CMK (cell line): ENCODE data around the gene HOXD9.

Experiments
- DNase-seq: peaks from one replicate; pipeline ENCODE4 v3.0.0-alpha.2; 2010; ENCODE audit warnings: low read depth

Gene HOXD9

GRCh38 chr2:176152350-176153181 lies 30.0 kb downstream of the HOXD9 start:
- no peak for DNase-seq

GRCh38 chr2:176154576-176155252 lies 32.2 kb downstream of the HOXD9 start:
- no peak for DNase-seq

DNA sequence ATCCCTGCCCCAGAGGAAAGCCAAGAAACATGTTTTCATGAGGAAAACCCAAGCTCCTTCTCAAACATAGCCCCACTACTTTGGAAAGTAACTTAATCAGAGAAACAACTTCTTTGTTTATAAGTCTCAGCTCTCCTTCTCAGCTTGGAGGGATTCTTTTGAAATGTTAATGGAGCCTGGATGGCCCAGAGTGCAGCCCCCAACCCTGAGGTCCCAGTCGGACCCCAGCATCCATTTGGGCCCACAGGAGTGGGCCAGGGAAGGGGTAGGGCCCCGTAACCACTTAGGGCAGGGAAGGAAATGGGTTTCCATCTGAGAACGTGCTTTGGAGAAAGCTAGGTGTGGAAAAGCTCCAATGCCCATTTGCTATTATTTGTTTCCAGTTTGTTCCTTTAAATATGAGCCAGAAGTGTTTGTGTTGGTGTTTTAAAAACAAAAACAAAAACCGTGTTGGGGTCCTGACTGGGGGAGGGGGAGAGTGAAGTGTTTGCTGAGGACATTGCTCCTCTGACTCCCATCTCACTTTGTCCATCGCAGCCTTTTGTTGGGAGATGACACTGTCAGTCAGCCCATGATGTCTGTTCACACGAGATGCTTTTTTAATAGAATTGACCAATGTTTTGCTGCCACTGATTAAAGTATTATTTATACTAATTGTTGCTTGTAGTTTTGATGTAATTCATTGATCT lies 33.0 kb downstream of the HOXD9 start:
- no peak for DNase-seq

GRCh38 chr2:176156301-176156806 lies 33.8 kb downstream of the HOXD9 start:
- DNase-seq = no peak

DNA sequence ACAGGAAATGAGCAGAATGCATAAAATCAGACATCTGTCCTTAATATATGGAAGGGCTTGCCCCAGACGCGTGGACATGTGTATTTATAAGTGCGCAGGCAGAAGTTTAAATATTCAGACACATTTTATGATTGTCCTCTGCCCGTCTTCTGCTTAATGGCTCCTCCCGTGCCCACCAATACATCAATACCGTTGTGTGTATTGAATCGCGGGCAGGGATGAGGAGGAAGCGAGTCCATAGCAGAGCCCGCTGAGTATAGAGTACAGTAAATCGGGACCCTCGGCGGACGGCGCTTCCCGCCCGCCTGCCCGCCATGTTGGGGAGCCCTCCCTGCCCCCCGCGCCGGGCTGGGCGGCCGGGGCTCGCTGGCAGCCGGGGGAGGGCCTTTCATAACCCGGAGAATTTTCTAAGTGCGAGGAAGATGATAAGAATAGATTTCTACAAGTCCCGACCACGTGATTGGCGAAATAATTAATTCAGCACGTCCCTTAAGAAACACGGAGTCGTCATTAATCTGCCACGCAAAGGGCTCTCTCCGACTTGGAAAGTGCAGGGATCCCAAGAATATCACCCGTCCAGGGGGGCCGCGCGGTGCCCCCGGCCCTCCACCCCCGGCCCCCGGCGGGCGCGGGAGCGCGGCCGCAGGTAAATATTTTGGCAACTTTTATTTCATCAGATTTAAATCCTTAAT lies 34.4 kb downstream of the HOXD9 start, which contains the start of gene HOXD3:
Gene HOXD3 (plus strand): TSS at position 501 of the 692 bp plus-strand sequence. CDS start 11,808 bp downstream, outside the sequence.
- no peak for DNase-seq

DNA sequence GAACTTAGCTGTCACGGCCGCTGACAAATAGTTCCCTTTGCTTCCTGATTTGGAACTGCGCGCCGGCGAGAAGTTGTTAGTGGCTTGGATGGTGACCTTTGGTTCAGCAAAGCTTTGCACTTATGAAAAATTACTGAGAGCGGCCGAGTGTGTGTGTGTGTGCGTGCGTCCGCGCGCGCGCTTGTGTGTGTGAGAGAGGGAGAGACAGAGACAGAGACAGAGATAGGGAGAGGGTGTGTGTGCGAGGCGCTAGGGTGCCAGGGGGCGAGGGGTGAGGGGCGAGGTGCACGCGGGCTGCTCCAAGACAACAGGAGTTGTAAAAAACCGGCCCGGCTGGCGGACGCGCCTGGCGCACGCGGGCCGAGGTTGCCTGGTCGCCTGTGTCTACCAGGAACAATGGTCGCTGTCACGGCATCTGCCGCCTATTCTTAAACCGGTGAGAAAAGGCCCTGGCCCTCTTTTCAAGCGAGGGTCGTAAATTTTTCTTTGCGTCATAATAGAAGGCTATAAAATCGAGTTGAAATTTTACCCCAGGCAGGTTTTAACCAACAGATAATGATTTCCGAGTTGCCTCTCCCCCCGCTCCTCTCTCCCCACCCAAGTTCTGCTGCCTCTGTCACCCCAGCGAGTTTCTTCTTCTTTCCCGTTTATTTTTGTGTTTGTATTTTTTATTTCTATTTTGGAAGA lies 35.1 kb downstream of the HOXD9 start:
- no peak for DNase-seq

DNA sequence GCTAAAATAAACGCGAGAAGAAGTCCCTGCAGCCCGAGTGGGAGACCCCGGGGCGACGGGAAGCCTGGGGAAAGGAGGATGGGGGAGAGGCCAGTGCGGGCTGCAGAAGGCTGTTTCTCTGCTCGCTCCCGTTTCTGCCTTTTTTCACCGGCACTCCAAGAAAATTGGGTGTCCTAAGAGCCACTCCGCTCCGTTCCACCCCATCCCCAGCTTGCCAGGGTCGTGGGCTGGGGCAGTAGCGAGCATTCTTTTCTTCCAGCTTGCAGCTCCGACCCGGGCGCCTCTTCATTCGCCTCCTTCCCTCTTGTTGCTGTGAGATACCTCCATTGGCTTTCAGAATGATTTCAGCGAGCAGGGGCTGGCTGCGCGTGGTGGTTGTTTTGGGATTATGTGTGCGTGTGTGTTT lies 35.7 kb downstream of the HOXD9 start:
- no peak for DNase-seq

DNA sequence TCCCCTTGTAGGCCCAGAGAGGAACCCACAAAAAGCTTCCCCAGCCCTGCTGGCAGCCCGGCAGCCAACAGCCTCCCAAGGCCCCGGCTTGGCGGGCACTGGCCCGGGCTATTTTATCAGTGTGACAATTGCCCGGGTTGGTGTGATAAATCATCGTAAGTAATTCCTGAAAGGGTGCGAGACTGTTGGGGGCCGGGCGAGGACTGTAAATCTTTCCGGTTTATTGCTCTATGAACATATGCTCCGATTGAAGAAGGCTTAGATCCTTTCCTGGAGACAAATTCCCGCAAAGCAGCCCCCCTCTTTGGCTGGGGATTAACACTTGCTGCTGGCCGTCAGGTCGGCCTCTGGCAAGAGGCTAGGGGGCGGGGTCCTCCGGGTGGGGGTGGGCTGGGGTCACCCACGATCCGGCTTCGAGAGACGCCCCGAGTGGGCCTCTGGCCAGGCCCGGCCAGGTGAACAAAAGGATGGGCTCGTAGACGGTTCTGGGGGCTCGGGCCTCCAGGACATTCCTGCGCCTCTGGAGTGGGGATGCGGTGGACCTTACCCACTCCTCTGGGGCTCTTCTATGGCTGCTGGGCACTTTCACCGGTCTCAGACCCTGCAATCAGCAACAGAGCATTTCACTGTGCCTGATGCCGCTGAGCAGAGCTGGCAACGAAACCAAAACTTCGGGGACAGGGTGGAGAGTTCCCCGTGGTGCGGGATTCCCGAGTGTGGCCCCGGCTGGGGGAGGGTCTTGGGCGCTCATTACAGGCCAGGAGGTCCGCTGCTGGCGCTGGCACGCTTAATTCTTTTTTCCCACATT lies 36.5 kb downstream of the HOXD9 start:
- no peak for DNase-seq

DNA sequence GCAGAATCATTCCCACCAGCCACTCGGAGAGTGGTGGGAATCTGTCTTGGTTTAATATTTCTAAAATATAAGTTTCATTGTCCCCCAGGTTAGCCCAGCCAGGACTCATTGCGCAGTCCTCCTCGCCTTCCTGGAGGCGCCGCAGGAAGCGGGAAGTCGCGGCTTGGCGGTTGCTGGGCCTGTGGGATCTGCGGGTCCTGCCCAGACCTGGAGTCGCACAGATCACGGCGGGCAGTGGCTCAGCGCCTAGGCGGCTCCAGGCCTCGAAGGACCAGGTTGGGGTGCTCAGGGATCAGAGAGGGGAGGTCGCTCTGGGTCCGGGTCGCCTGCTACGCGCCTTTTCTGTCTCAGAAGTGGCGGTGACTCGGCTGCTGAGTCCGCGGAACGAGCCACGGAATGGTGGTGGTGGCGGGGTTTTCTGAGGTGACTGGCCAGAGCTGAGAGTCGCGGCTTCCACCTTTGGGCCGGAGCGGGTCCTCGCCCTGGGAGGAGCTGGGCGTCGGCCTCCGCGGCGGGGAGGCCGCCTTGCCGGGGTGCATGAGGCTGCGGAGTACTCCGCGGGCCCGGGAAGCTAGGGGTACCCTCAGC lies 37.2 kb downstream of the HOXD9 start:
- no peak for DNase-seq

DNA sequence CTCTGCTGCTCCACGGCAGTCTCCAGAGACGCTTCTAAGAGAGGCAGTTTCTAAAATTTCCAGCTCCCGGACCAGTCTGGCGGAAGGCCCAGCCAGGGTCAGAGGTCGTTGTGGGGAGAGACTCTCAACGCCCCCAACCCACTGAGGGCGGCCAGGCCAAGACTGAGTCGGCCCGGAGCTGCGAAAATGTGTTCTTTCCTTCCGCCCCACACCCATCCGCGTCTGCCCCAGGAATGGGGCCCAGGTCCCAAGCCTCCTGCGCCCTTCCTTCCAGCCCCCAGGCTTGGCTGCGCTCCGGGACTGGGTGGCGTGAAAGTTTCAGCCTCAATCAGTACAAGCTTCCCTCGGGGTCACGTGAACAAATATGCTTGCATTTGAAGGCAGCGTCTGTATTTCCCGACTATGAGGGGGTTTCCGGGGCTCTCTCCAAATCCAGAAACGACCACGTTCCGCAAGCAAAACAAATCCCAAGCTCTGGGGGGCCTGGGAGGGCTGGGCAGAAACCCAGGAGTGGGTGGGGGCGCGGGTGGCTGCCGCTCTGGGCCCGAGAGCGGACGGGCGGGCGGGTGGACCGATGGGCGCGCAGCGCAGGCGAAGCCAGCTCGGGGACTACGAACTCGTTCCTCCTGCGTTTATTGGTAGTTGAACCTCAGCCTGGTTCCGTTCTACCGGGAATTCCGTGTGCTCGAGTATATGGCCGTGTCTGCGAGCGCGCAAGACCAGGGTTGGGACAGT lies 37.9 kb downstream of the HOXD9 start:
- no peak for DNase-seq

DNA sequence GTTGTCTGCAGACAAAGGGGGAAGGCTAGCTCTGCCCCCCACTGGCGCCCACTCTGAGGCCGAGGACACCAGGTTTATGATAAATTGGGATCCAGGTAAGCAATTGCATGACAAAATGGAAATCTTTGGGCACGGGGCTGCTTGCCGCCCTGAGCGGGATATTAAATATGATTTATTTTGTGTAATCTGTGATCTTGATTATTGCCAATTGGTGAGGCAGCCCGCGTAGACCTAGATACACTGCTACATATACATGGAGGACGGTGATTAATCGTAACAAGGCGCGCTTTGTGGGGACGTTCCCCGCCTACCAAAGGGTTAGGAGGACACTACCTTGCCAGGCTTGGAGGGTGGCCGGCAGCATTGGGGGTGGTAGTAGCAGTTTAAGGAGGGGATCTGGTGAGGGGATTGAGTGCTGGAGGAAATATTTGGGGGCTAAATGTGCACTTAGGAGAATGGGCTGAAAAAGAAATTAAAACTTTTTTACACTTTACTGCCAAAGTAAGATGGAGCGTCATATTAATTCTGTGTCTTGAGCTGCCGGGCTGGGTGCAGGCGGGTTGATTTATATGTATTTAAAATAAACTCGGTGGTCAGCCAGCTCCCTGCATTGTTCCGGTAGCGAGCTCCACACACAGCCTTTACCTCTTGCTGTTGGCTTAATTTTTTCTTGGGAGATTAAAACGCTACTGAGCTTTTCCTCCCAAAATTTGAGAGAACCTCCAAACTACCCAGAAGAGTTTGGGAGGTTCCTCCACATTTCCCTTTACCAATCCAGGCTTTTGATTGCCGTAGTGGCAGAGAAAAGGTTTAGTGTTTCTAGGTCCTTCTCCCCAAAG lies 38.7 kb downstream of the HOXD9 start:
- no peak for DNase-seq

- DNase-seq = no peak
Measured at GRCh38 chr2:176161825-176162626, 39.5 kb downstream of the HOXD9 start.

GRCh38 chr2:176162911-176163671 lies 40.6 kb downstream of the HOXD9 start:
- no peak for DNase-seq

DNA sequence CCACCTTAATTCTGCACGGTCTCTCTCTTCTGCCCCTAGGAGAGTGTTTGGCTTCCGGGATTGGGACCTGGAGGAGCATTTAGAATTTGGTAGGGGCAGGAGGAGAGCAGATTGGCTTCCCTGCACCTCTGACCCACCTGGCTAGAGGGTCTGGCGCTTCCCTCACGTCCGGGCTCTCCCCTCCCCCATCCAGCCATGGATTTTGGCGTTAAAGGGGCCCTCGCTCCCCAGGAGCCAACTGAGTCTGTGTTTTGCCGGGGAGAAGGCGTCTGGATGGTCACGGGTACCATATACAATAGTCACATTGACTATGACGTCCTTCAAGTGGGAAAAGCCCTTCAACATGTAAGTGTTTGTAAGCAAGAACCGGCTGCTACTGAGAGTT lies 41.1 kb downstream of the HOXD9 start:
- no peak for DNase-seq

- no peak for DNase-seq
Measured at GRCh38 chr2:176164201-176164600, 41.7 kb downstream of the HOXD9 start.

- DNase-seq = no peak
Measured at GRCh38 chr2:176164611-176165369, 42.3 kb downstream of the HOXD9 start.
